GOT3 (cell line): ENCODE data around the gene THOC2.
"Not testable (repeated sequence)": the region's sequence is repeated elsewhere in the genome, so short reads cannot be mapped to it uniquely, and the experiment has no call there.

Experiments
- DNase-seq: peaks from one replicate; lab custom pipeline; 2025; ENCODE audit warnings: mixed read lengths; lab: John Stamatoyannopoulos, UW

THOC2 gene, protein sequence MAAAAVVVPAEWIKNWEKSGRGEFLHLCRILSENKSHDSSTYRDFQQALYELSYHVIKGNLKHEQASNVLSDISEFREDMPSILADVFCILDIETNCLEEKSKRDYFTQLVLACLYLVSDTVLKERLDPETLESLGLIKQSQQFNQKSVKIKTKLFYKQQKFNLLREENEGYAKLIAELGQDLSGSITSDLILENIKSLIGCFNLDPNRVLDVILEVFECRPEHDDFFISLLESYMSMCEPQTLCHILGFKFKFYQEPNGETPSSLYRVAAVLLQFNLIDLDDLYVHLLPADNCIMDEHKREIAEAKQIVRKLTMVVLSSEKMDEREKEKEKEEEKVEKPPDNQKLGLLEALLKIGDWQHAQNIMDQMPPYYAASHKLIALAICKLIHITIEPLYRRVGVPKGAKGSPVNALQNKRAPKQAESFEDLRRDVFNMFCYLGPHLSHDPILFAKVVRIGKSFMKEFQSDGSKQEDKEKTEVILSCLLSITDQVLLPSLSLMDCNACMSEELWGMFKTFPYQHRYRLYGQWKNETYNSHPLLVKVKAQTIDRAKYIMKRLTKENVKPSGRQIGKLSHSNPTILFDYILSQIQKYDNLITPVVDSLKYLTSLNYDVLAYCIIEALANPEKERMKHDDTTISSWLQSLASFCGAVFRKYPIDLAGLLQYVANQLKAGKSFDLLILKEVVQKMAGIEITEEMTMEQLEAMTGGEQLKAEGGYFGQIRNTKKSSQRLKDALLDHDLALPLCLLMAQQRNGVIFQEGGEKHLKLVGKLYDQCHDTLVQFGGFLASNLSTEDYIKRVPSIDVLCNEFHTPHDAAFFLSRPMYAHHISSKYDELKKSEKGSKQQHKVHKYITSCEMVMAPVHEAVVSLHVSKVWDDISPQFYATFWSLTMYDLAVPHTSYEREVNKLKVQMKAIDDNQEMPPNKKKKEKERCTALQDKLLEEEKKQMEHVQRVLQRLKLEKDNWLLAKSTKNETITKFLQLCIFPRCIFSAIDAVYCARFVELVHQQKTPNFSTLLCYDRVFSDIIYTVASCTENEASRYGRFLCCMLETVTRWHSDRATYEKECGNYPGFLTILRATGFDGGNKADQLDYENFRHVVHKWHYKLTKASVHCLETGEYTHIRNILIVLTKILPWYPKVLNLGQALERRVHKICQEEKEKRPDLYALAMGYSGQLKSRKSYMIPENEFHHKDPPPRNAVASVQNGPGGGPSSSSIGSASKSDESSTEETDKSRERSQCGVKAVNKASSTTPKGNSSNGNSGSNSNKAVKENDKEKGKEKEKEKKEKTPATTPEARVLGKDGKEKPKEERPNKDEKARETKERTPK (N-terminal part only)

DNA sequence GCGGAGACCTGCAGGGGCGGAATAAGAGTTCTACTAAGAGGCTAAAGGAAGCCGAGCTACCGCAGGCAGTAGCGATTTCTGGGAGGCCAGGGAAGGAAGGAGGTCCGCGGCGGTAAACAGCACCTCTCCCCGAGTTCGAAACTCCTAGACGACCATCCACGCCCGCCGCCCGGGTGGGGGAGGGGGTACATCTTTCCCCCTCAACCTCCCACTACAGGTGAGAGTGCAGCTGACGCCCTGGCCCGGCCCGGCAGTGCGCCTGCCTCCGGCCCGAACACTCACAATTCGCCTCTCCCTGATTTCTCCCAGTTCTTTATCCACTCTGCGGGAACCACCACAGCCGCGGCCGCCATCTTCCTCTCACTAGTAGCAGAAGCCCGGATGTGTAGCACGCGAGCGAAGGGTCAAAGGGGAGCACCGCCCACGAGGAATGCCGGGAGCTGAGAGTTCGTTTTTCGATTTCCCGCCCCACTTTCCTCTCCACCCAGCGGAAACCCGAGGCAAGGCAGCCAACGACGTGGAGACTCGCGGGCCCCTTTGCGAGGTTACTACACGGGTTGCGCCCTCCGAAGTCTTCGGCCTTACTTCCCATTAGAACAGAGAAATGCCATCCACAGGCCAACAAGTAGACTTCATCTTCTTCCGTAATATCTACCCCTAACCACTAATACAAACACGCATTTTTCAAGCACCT is at the start of gene THOC2:
Gene THOC2, minus strand, starts transcription at position 383 of the 694 bp plus-strand sequence. Its CDS starts 30 bp downstream, at position 353.
- peak; percentile 28 for DNase-seq

DNA sequence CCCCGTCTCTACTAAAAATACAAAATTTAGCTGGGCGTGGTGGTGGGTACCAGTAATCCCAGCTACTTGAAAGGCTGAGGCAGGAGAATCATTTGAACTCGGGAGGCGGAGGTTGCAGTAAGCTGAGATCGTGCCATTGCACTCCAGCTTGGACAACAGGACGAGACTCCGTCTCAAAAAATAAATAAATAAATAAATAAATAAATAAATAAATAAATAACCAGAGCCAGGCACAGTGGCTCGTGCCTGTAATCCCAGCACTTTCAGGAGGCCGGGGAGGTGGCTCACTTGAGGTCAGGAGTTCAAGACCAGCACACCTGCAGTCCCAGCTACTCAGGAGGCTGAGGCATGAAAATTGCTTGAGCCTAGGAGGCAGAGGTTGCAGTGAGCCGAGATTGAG is 48.9 kb upstream of the THOC2 start:
- DNase-seq, result not testable (repeated sequence)

DNA sequence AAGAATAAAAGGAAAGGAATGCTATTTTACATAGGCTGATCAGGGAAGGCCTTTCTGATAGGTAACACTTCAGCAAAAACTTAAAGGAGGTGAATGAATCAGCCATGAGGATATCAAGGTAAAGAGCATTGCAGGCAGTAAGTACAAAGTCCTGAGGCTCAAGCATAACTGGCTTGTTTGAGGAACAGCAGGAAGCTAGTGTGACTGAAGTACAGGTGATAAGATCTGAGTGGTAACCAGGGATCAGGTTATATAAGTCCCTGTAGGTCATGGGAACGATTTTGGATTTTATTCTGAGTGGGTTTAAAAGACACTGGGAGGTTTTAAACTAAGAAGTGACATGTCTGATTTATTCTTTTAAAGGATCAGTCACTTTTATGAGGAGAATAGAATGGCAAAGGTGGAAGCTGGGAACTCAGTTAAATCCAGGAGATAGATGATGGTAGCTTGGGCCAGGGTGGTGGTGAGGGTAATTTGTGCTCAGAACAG is 47.1 kb upstream of the THOC2 start:
- no peak for DNase-seq

DNA sequence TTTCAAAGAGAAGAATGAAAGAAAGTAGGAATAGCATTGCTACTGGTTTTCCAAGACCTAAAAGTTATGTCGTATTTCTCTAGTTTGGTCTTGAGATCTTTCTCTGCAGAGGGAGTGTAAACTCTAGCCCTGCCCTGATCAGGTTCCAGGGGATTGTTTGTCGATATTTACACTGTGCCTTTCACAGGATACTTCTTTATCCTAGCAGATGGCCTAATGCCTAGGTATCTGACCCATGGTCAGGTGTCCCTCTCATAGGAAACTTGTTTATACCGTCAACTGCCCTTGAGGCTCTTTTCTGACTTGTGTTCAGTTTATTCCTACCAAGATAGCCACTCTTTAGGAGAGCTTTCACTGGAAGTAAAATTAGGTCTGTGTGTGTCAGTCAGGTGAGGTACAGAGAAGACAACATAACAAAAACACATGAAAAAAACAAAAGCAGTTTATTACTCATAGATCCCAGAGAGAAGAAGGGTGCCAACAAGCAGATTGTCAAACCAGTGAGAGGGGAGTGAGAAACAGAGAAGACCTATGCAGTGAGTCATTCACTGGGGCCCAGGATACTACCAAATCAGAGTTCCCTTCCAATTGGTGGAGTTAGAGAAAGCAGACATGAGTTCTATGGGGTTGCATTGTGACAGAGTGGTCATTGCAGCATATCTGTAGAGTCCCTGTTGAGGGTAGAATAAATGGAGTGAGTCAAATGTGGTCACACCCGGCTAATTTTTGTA is 40.6 kb upstream of the THOC2 start:
- DNase-seq, result no peak

DNA sequence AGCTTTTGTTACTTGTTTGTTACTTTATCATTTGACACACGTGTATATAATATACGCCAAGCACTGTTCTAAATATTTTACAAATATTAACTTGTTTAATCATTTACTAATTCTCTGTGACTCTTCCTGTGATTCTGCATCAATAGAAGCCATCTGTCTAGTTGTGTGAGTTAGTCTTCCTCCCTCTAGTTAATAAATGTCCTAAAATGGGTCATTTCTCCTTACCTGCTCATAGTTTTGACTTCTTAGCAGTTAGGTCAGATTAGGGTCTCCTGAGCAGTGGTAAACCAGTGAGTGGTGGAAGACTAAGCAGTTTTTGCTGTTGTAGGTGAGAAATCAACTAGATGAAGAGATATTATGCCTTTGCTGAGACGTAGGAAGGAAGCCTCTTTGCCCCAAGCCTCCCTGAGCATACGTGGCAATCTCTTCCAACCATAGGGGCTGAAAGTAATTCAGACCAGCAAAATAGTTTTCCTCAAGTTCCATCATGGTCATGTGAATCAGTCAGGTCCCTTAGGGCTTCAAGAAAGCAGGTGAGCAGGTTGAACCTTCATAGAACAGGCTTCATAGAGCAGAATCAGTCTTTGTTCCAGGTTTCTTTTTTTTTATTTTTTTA is 38.7 kb upstream of the THOC2 start:
- DNase-seq, result no peak

DNA sequence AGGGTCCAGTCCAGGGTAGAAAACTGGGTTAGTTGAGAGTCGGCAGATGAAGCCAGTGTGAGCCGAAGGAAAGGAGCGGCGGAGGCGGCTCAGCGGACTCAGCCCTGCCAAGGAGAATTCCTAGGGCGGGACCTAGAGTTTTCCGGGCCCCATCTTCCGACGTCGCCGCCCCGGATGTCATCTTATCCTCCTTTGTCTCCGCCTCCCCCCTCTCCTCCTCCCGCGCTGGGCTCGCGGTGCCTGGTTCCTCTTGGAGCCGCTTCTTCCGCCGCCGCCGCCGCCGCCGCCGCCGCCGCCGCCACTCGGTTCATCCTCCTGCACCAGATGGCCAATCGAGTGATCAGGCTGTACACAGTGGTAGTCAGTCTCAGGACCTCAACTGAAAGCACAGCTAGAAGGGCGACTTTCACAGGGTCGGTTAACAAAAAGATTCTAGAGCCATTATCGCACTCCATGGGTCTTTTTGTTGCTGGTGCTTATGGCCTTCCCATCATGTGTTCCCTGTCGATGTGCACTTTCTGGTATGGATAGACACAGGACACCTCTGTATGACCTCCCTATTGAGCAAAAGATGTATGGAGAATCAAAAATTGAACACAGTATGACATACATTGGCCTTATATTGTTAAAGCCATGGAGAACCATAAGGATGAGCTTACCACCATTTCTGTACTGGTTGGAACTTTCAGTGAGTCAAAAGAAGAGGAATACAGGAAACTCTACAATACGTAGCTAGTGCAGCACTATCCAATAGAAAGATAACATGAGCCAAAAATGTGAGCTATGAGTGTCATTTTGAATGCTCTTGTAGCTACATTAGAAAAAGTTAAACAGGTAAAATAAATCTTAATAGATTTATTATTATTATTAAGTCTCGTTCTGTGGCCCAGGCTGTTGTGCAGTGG is 32.4 kb upstream of the THOC2 start:
- peak; percentile 22 for DNase-seq

DNA sequence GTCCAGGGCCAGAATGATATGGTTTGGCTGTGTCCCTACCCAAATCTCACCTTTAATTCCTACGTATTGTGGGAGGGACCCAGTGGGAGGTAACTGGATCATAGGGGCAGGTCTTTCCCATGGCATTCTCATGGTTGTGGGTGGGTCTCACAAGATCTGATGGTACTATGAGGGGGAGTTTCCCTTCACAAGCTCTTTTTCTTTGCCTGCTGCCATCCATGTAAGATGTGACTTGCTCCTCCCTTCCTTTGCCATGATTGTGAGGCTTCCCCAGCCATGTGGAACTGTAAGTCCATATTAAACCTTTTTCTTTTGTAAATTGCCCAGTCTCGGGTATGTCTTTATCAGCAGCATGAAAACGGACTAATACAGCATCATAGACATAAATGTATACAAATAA is 27.0 kb upstream of the THOC2 start:
- DNase-seq, result not testable (repeated sequence)

DNA sequence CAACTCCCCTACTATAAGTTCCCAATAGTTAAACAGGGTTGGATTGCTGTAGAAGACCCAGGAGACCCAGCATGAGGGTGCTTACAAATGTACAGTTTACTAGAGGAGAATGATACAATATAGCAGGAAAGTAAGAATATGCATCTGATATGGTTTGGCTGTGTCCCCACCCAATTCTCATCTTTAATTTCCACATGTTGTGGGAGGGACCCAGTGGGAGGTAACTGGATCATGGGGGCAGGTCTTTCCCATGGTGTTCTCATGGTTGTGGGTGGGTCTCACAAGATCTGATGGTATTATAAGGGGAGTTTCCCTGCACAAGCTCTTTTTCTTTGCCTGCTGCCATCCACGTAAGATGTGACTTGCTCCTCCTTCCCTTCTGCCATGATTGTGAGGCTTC is 24.9 kb upstream of the THOC2 start:
- not testable (repeated sequence) for DNase-seq

DNA sequence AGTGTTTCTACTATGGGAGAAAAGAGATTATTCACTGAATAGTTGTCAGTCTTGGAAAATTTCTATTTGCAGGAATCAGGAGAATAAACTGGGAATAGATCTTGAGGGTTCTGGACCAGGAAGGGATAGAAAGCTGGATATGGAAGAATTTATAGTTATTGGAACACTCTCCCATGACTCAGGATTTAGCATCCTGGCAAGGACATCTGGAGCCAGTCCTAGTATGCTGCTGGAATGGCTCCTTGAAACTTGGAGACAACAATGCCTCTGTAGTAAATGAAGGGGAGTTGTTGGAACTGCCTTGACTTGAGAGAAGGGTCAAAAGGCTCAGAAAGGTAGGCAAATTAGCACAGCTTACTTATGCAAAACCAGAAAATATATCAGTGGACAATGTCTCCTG is 23.5 kb upstream of the THOC2 start:
- no peak for DNase-seq

DNA sequence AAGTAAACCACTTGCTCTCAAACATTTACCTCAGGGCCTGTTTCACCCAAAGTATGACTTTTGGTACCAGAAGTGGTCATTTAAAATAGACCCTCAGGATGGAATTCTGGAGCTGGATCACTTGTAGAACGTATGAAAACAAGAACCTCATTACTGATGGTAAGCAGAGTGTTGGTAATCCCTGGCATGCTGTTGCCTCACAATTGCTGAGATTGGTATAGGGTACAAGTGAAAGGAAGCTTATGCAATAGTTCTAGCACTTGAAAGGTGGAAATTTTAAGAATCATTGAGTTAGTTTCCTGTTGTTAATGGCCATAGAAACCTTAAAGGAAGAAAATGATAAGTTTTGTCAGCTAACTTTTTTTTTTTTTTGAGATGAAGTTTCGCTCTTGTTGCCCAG is 22.3 kb upstream of the THOC2 start:
- DNase-seq, result no peak

DNA sequence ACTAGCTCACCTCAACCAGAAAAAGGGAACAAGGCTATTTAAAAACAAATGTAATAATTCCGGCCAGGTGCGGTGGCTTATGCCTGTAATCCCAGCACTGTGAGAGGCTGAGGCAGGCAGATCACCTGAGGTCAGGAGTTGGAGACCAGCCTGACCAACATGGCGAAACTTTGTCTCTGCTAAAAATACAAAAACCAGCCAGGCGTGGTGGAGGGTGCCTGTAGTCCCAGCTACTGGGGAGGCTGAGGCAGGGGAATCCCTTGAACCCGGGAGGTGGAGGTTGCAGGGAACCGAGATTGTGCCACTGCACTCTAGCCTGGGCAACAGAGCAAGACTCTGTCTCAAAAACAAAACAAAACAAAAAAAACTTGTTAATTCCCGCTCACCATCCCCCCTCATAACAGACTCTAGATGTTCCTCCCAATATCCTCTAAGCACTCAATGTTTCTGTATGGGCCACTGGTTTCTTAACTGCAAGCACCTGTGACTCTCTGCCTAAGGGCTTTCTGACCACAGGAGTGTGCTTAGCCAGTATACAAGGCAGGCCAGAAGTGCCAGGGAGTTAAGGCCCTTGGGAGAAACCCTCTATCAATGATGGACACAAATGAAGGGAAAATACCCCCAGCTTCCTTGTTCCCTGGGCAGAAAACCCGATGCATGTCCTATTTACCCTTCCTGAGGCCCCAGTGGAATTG is 21.0 kb upstream of the THOC2 start:
- DNase-seq, result no peak

DNA sequence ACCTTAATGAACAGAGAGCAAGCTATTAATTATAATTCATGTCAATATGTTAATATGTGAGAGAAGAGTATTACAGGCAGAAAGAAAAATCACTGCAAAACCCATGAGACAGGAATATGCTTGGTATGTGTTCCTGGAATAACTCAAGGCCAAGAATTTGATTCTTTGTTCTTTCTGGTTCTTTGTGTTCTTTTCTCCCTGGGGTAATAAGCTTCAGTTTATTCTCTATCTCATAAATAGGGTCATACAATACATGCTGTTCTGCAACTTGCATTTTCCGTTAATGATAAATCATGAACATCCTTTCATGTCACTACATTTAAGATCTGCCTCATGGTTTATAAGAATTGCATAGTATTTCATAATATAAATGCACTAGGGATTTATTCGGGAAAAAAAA is 16.8 kb upstream of the THOC2 start:
- DNase-seq, result no peak

DNA sequence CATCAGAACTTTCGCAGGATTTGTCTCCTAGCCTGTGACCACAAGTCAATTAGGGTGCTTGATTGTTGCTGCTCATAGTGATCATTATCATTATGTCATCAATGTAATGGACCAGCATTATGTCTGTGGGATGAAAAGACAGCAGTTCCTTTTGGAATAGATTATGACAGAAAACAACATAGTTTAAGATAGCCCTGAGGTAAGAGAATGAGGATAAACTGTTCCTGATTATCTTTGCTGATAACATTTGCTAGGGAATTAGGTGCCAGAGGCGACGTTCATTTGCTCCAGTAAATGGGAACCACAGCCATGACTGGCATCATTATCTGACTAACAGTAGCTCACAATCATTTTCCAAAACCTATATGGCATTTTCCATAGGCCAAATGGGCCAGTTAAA is 12.7 kb upstream of the THOC2 start:
- DNase-seq, result no peak

DNA sequence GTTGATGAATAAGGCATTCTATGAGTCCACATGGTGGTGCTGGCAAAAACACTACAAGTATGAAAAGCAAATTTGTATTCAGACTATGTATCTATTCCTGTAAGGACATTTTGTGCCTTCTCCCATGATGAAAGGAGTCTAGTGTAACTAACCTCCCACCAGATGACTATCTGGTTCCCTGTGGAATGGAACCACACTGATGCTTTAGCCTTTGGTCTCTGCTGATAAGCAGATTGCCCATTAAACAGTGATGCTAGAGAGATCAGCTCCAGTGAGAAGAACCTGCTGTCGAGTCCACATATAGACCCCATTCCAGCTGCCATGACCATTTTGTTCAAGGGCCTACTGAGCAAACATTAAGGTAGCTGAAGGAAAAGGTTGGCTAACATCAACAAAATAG is 10.5 kb upstream of the THOC2 start:
- DNase-seq, result no peak

DNA sequence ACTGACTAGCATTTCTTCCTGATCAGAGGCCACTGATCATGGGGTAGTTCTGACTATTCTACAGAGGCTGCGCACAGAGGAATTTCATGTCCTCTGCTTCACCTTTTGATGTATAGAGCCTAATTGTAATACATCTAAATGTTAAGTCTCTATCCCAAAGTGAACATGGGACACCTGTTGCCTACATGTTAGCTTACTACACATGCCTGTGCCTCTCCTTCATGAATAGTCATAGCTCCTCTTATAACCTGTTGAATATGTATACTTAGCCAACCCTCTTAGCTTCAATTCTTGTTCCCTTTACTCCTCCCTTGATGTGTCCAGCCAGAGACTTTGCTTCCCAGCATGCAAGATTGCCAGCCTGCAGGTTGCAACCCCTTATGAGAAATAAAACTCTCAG is 9.6 kb upstream of the THOC2 start:
- no peak for DNase-seq

DNA sequence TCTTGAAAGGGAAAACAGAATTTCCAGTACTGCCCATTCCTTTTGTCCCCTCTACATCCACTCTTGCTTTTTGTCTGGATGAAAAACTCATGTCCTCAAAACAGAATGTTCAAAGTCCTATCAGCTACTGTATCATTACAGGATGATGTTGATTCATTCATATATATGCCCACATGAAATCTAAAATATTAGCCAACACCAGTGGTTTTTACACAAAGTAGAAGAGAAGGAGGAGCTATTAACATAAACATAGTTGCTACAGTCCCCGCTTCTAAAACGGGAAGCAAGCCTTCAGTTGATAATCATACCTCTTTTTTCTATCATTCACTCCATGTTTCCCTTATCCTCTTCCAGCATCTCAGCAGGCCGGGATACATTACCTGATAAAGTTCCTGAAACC is 7.7 kb upstream of the THOC2 start:
- no peak for DNase-seq

DNA sequence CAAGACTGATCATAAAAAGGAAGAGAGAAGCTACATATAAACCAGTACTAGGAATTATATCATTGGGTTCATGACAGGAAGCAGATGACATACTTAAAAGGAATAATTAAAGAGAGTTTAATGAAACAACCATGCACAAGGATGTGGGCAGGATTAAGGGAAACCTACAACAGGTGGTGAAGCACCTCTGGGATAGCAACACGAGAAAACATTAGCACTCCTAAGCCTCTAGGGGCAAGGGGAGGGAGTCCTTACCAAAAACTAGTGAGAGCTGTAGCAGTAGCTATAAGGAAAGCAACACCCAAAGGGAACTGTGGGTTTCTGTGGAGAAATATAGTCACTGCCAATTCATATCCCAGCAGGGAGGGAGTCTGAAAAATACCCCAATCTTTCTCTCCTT is 7.2 kb upstream of the THOC2 start:
- DNase-seq, result no peak

DNA sequence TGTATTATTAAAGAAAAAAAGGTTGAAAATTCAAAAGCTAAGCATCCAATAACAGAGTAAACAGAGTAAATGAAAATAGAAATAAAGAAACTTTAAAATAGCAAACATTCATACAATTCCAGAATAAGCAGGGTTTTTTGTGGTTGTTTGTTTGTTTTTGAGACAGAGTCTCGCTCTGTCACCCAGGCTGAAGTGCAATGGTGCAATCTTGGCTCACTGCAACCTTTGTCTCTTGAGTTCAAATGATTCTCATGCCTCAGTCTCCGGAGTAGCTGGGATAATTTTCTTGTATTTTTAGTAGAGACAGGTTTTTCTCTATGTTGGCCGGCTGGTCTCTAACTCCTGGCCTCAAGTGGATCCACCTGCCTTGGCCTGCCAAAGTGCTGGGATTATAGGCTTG is 6.6 kb upstream of the THOC2 start:
- no peak for DNase-seq
